DMS 273 treated with DMSO at 0.1 percent for 48 hours (cell line): ENCODE measurements around the gene KRTAP6-2.

Experiments
- DNase-seq: peaks from one replicate; lab custom pipeline; 2025; lab: John Stamatoyannopoulos, UW

The KRTAP6-2 gene

DNA sequence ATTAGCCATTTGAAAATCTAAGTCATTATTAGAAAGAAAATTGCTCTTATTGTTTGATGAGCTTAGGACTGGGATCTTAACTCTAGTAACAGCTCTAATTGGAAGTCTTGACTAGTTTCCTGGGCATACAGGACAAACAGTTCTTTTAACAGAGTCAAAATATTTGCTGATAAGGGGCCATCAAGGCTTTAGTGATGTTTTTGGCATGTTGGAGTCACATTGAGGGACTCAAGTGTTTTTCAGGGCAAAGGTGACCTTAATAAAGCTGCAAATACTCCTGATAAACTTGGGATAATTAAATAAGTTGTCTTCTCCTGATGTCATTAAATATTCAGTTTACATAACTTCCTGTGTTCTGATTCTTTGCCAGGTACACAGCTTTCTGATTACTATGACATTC lies 31.1 kb downstream of the KRTAP6-2 start:
- no peak for DNase-seq

DNA sequence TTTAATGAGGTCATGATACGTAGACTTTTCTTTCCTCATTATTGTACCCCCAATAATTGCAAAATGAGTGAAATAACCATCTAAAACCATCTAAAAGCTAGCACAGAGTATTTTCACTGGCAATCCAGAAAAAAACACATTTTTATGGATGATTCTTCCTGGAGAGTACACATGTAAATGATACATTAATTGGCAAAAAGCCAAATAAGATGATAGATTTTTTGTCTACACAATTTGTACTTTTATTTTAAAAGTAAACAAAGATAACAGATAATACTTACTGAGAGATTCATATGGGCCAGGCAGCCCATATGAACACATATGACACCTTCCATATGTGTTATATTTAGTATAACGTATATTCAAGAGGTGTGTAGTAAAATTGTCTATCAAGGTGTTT lies 35.1 kb downstream of the KRTAP6-2 start:
- DNase-seq = no peak

DNA sequence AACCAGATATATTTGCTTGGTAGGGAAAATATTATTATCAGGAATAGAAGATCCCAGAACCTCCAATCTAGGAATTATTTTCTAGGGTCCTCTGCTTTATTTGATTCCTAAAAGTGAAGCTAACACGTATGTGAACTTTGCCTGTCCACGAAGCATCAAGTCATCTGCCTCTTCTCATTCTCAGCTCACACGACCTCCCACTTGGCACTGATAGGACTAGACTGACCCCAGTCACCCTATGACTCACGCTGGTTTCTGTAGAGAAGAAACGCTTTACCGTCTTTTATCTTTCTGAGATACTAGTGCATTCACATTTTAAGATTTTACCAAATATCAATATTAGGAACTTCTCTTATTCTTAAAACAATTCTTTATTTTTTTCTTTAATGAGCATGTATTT lies 35.6 kb downstream of the KRTAP6-2 start:
- DNase-seq = no peak

- DNase-seq = no peak
Measured at GRCh38 chr21:30561957-30562356, 36.7 kb downstream of the KRTAP6-2 start.

DNA sequence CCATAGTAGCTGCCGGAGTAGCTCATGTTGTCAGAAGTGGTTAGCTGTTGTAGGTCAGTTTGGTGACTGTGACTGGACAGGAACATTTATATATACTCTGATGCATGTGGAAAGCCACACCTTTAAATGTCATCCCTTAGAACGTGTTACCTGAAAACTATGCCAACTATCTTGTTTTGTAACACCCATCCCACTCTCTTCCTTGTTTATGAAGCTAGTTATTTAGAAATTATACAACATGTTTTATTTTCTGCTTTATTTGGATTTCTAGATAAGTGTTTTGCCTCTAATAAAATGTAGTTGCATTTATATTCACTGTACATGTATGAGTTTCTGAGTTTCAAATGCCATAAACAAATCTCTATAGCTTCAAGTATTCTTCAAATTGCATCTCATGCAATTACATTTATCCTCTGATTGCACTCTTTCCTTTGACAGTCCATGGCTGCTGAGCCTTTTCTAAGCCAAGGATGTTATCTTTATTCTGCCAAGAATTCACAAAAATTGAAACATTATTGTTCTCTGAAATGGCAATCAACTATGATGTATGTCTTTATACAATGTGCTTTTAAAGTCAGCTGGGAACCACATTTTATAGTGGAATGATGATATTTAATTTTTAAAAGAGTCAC lies 37.3 kb downstream of the KRTAP6-2 start, which contains the start of gene KRTAP19-7:
TSS of gene KRTAP19-7 (minus strand) at position 51 of the 632 bp plus-strand sequence. CDS start at position 26, 25 bp downstream.
- no peak for DNase-seq

DNA sequence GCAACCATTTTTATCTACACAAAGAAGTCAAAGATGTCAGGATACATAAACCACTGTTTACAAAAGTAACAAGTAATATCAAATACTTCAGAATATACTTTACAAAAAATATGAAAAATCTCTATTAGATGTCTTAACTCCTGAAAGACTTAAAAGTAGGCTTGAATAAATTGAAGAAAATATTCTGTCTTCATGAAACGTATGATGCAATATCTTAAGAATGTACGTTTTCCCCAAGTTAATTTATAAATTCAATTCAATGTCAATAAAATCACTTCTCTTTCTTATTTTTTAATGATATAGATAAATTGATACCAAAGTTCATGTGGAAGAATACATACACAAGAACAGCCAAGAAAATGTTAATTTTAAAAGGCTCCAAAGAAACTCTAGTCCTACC lies 43.6 kb downstream of the KRTAP6-2 start:
- no peak for DNase-seq

GRCh38 chr21:30552782-30553181 lies 45.9 kb downstream of the KRTAP6-2 start:
- DNase-seq = no peak
